Glutamatergic neuron (in vitro differentiated cells): ENCODE results near the gene ZFP92. TPM values are rescaled to one million over a fixed set of nuclear protein-coding genes. Genes with fewer than 3 reads are reported as not detected.
"Not testable (repeated sequence)": the region's sequence is repeated elsewhere in the genome, so short reads cannot be mapped to it uniquely, and the experiment has no call there.

Source experiments
- DNase-seq: peaks from one replicate; pipeline ENCODE4 v3.0.0; 2022
- H3K27ac Mint-ChIP-seq: one replicate; pipeline ENCODE4 v1.8.0; 2020; ENCODE audit warnings: mild to moderate bottlenecking, mixed read lengths, inconsistent platforms; ENCODE audit not compliant: unreplicated experiment
- H3K27me3 Mint-ChIP-seq: one replicate; pipeline ENCODE4 v1.8.0; 2020; ENCODE audit warnings: mild to moderate bottlenecking, moderate library complexity, mixed read lengths, inconsistent platforms; ENCODE audit not compliant: unreplicated experiment
- H3K36me3 Mint-ChIP-seq: one replicate; pipeline ENCODE4 v1.8.0; 2020; ENCODE audit warnings: mild to moderate bottlenecking, mixed read lengths, inconsistent platforms; ENCODE audit not compliant: unreplicated experiment
- H3K4me1 Mint-ChIP-seq: one replicate; pipeline ENCODE4 v1.8.0; 2020; ENCODE audit warnings: mild to moderate bottlenecking, low read depth, mixed read lengths, inconsistent platforms; ENCODE audit not compliant: unreplicated experiment
- H3K4me3 Mint-ChIP-seq: one replicate; pipeline ENCODE4 v1.8.0; 2020; ENCODE audit warnings: mild to moderate bottlenecking, mixed read lengths, inconsistent platforms; ENCODE audit not compliant: unreplicated experiment
- H3K9me3 Mint-ChIP-seq: one replicate; pipeline ENCODE4 v1.8.0; 2020; ENCODE audit warnings: mild to moderate bottlenecking, moderate library complexity, mixed read lengths, inconsistent platforms; ENCODE audit not compliant: unreplicated experiment
- total RNA-seq: library from RNA; stranded (reverse); fragmentation: NEBNext Ultra II Directional; extraction: Animal tissue kit (Norgen Biotek cat#: 25700); gene quantifications from one replicate; pipeline ENCODE4 v1.2.1, GENCODE V29; 2021; ENCODE audit not compliant: unreplicated experiment
- TF ChIP-seq, protein P1 (sequence below): fragments of 200-600 bp; sonication (generic); IDR thresholded peaks from one replicate; pipeline ENCODE4 v1.5.0; 2021; ENCODE audit not compliant: partially characterized antibody, unreplicated experiment

The ZFP92 gene
- total RNA-seq, 1 donor from 2014 or later, result 0.07 TPM

GRCh38 chrX:153397256-153397960 lies 13.9 kb upstream of the ZFP92 start:
- H3K4me3 Mint-ChIP-seq, result no peak overlapping the region
- no peaks in the 10 kb centered on the region for H3K27me3 Mint-ChIP-seq
- H3K36me3 Mint-ChIP-seq, result no peaks in the 10 kb centered on the region
- no peaks in the 10 kb centered on the region for H3K9me3 Mint-ChIP-seq
- H3K27ac Mint-ChIP-seq, result no peak overlapping the region
- TF ChIP-seq, protein P1, sequence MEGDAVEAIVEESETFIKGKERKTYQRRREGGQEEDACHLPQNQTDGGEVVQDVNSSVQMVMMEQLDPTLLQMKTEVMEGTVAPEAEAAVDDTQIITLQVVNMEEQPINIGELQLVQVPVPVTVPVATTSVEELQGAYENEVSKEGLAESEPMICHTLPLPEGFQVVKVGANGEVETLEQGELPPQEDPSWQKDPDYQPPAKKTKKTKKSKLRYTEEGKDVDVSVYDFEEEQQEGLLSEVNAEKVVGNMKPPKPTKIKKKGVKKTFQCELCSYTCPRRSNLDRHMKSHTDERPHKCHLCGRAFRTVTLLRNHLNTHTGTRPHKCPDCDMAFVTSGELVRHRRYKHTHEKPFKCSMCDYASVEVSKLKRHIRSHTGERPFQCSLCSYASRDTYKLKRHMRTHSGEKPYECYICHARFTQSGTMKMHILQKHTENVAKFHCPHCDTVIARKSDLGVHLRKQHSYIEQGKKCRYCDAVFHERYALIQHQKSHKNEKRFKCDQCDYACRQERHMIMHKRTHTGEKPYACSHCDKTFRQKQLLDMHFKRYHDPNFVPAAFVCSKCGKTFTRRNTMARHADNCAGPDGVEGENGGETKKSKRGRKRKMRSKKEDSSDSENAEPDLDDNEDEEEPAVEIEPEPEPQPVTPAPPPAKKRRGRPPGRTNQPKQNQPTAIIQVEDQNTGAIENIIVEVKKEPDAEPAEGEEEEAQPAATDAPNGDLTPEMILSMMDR, result no peak
- H3K4me1 Mint-ChIP-seq, result no peaks in the 10 kb centered on the region
- DNase-seq, result no peak

DNA sequence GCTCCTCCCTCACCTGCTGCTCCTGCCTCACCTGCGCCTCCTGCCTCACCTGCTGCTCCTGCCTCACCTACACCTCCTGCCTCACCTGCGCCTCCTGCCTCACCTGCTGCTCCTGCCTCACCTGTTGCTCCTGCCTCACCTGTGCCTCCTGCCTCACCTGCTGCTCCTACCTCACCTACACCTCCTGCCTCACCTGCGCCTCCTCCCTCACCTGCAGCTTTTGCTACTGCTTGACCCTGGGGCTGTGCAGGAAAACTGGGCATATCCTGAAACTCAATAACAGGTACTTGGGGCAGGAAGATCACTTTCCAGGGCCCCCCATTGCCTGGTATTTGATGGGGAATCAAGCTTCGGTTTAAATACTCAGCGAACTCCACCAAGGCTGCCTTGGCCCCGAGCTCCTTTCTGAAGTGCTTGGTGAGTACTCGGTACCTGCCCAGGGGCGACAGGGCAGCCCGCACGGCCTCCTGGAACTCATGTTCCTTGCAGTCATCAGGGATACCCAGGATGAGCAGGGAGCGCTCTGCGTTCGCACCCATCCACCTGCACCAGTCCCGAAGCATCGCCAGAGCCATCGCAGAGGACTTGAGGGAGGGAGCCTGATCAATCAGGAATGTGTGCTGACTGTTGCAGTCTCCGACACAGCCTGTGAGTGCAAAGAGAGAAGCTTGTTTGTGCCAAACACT lies 12.9 kb upstream of the ZFP92 start:
- Mint-ChIP-seq H3K36me3 (no peaks in the 10 kb centered on the region), H3K27me3 (no peaks in the 10 kb centered on the region), H3K27ac (no peak overlapping the region), H3K9me3 (no peaks in the 10 kb centered on the region), H3K4me3 (no peak overlapping the region), H3K4me1 (no peaks in the 10 kb centered on the region)
- TF ChIP-seq, protein P1, result no peak
- no peak for DNase-seq

DNA sequence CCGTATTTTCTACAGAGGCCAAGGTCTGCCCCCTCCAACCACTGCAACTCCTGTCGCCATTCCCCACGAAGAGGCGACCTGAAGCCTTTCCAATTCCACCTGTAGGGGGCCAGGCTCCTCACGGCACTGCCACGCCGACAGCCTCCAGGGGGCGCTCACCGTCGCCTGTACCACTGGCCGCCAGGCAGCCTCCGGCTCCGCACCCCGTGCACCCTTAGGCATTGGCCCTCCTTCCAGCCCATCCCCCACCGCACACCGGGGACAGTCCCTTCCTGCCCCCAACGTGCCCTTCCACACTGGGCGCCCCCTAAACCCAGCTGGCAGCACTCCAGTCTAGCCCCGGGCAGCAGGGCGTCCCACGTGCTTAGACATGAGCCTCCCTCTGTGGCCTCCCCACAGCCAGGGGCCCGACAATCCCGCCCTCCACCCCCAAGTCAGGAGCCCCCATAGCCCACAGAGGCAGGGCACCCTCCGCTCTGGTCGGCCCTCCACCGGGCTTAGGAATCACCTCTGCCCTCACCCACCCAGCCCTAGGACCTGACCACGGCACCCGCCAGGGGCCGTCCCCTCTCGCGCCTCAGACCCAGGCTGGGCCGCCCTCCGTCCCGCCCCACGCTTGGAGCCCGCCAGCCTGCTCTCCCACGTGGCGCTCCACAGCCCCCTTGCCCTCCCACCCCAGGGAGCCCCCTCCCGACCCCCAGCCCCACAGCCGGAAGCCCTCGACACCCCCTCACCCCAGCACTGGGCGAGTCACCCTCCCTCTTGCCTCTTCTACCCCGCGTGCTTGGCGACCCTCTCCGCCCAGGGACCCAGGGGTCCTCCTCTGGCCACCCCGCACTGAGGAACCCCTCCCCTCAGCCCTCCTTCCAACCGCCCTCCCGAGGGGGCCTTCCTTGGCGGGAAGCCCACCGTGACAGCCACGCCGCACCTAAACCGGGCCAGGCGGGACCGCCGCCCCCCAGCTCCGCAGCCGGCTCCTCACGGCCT lies 10.8 kb upstream of the ZFP92 start:
- Mint-ChIP-seq H3K4me1 (no peaks in the 10 kb centered on the region), H3K27ac (no peak overlapping the region), H3K9me3 (no peaks in the 10 kb centered on the region), H3K36me3 (no peaks in the 10 kb centered on the region), H3K4me3 (no peak overlapping the region), H3K27me3 (no peaks in the 10 kb centered on the region)
- peak; percentile 54 for DNase-seq
- TF ChIP-seq, protein P1, result peak; percentile 71

DNA sequence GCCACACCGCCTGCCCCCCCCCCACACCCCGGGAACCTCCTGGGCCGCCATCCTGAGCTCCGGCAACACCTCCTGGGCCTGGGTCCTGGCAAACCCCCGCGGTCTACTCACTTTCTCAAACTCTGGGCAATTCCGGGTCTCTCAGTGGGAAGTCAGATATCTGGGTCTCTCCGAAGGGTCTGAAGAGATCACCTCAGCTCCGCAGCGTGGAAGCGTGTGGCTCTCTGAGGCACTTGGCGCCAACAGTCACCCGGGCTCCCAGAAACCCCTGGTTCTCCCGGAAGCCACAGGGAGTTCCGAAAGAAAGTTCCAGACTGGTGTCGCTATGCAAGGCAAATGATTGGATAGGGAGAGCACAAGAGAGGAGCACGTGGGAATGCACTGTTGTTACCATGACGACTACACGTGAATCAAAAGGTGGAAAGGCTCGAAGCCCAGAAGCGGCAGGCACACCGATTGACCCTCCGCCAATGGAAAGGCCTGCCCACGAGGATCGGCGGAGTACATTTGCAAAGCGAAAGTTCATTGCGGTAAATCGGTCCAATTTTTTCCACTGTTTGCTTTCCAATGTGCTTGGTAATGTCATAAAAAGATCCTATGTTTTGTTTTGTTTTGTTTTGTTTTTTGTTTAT lies 10.0 kb upstream of the ZFP92 start, which contains the start of gene PNMA6E:
TSS of gene PNMA6E (minus strand) at position 218 of the 632 bp plus-strand sequence. CDS start 2,501 bp downstream, outside the sequence.
- no peaks in the 10 kb centered on the region for H3K36me3 Mint-ChIP-seq
- TF ChIP-seq, protein P1, result no peak
- no peak within 1 kb of the TSS for H3K27ac Mint-ChIP-seq
- no peaks in the 10 kb centered on the region for H3K27me3 Mint-ChIP-seq
- DNase-seq, result no peak
- H3K4me3 Mint-ChIP-seq, result no peak within 1 kb of the TSS
- no peaks in the 10 kb centered on the region for H3K9me3 Mint-ChIP-seq
- H3K4me1 Mint-ChIP-seq, result no peaks in the 10 kb centered on the region

GRCh38 chrX:153404333-153404732 lies 6.9 kb upstream of the ZFP92 start:
- H3K4me3 Mint-ChIP-seq, H3K9me3 Mint-ChIP-seq, H3K27ac Mint-ChIP-seq, DNase-seq, H3K27me3 Mint-ChIP-seq, H3K36me3 Mint-ChIP-seq, H3K4me1 Mint-ChIP-seq: not testable (repeated sequence)
